BJ (cell line): Measurements from ENCODE around the gene HFE. TPM values are rescaled to one million over a fixed set of nuclear protein-coding genes. Genes with fewer than 3 reads are reported as not detected.

ENCODE experiments used
- CTCF ChIA-PET: fragments of 350-600 bp; formaldehyde crosslinking; extraction: SDS; loops from one replicate; lab custom pipeline; 2021; ENCODE audit warnings: antibody characterized with exemption, inconsistent platforms; lab: Yijun Ruan, JAX
- POLR2A ChIA-PET: fragments of 300-600 bp; sonication (Branson Sonifier 250); formaldehyde crosslinking; extraction: SDS; loops from one replicate; lab custom pipeline; 2021; ENCODE audit warnings: antibody characterized with exemption; lab: Charles Lee
- DNase-seq: peaks from one replicate; pipeline ENCODE4 v3.0.0-alpha.2; 2011; ENCODE audit warnings: low read depth
- H3K27me3 ChIP-seq: 2 replicates; pipeline ENCODE4 v1.6.0; 2011; ENCODE audit warnings: low read length; ENCODE audit not compliant: control insufficient read depth, insufficient read depth
- H3K36me3 ChIP-seq: 2 replicates; pipeline ENCODE4 v1.5.1; 2011; ENCODE audit warnings: low read length; ENCODE audit not compliant: control insufficient read depth, insufficient read depth
- H3K4me3 ChIP-seq: 2 replicates; pipeline ENCODE4 v1.5.1; 2011; ENCODE audit warnings: low read depth, mild to moderate bottlenecking, control low read depth, low read length
- polyA plus RNA-seq: library from polyadenylated mRNA; depleted of rRNA; stranded (reverse); fragments of >200 nt; gene quantifications from 2 replicates; pipeline ENCODE4 v1.2.3, GENCODE V29; 2011
- TF ChIP-seq, protein P1 (sequence below): IDR thresholded peaks from 2 replicates; pipeline ENCODE4 v1.5.1; 2011; ENCODE audit warnings: low read depth, mild to moderate bottlenecking, control low read depth, inconsistent platforms, low read length, moderate library complexity; ENCODE audit not compliant: insufficient read depth

HFE gene
- polyA plus RNA-seq, 1 experiment, result 24.3 TPM

DNA sequence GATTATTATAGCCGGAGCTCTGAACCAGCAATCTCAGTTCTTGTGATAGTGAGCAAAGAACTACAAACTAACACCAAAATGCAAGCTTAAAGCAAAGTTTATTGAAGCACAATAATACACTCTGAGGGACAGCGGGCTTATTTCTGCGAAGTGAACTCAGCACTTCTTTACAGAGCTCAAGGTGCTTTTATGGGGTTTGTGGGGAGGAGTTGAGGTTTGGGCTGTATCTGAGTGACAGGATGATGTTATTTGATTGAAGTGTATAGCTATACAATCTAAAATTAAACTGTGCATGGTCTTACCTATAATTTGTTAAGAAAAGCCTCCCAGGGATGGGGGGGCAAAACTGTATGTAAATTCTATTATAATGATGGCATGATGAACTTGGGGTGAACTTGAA lies 1.0 kb upstream of the HFE start:
- no peaks in the 10 kb centered on the region for H3K27me3 ChIP-seq
- no peak overlapping the region for H3K4me3 ChIP-seq
- CTCF ChIA-PET, result interaction anchor here (3.2 to 23.8 kb wide), 2 partner anchors 11 to 19 kb away, joined by 13 to 543 read pairs; no protein-coding TSS in a partner anchor
- no peak for DNase-seq
- peaks cover 1% of the 10 kb centered on the region; the same call in 1 of the 2 replicates for H3K36me3 ChIP-seq
- POLR2A ChIA-PET, result no interaction called here
- TF ChIP-seq, protein P1, sequence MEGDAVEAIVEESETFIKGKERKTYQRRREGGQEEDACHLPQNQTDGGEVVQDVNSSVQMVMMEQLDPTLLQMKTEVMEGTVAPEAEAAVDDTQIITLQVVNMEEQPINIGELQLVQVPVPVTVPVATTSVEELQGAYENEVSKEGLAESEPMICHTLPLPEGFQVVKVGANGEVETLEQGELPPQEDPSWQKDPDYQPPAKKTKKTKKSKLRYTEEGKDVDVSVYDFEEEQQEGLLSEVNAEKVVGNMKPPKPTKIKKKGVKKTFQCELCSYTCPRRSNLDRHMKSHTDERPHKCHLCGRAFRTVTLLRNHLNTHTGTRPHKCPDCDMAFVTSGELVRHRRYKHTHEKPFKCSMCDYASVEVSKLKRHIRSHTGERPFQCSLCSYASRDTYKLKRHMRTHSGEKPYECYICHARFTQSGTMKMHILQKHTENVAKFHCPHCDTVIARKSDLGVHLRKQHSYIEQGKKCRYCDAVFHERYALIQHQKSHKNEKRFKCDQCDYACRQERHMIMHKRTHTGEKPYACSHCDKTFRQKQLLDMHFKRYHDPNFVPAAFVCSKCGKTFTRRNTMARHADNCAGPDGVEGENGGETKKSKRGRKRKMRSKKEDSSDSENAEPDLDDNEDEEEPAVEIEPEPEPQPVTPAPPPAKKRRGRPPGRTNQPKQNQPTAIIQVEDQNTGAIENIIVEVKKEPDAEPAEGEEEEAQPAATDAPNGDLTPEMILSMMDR, result no peak

GRCh38 chr6:26088344-26088743 lies 1.1 kb downstream of the HFE start:
- Histone ChIP-seq H3K4me3 (peak overlapping the region; percentile 46), H3K27me3 (no peaks in the 10 kb centered on the region), H3K36me3 (peaks cover 1% of the 10 kb centered on the region; the same call in 1 of the 2 replicates)
- TF ChIP-seq, protein P1, result no peak
- DNase-seq, result no peak
- CTCF ChIA-PET, result interaction anchor here (0.7 to 23.8 kb wide), 6 partner anchors 9 to 118 kb away, joined by 3 to 543 read pairs (median 4); a partner anchor contains a TSS
- POLR2A ChIA-PET, result no interaction called here

DNA sequence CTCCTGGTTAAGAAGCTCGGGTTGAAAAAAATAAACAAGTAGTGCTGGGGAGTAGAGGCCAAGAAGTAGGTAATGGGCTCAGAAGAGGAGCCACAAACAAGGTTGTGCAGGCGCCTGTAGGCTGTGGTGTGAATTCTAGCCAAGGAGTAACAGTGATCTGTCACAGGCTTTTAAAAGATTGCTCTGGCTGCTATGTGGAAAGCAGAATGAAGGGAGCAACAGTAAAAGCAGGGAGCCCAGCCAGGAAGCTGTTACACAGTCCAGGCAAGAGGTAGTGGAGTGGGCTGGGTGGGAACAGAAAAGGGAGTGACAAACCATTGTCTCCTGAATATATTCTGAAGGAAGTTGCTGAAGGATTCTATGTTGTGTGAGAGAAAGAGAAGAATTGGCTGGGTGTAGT lies 2.0 kb downstream of the HFE start:
- no peak for DNase-seq
- Histone ChIP-seq H3K27me3 (no peaks in the 10 kb centered on the region), H3K4me3 (no peak overlapping the region), H3K36me3 (peaks cover 1% of the 10 kb centered on the region; the same call in 1 of the 2 replicates)
- TF ChIP-seq, protein P1, result no peak
- ChIA-PET POLR2A (no interaction called here), CTCF (interaction anchor here (1.1 to 23.8 kb wide), 3 partner anchors 8 to 22 kb away, joined by 4 to 543 read pairs (median 13); no protein-coding TSS in a partner anchor)

DNA sequence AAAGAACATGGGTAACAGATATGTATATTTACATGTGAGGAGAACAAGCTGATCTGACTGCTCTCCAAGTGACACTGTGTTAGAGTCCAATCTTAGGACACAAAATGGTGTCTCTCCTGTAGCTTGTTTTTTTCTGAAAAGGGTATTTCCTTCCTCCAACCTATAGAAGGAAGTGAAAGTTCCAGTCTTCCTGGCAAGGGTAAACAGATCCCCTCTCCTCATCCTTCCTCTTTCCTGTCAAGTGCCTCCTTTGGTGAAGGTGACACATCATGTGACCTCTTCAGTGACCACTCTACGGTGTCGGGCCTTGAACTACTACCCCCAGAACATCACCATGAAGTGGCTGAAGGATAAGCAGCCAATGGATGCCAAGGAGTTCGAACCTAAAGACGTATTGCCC lies 5.2 kb downstream of the HFE start:
- CTCF ChIA-PET, result interaction anchor here (23.8 kb wide), 1 partner anchor 25 kb away, joined by 543 read pairs; no protein-coding TSS in a partner anchor

GRCh38 chr6:26094036-26094435 lies 6.8 kb downstream of the HFE start:
- Histone ChIP-seq H3K4me3 (no peak overlapping the region), H3K27me3 (no peaks in the 10 kb centered on the region), H3K36me3 (peaks cover 1% of the 10 kb centered on the region; the same call in 1 of the 2 replicates)
- ChIA-PET CTCF (interaction anchor here (0.6 to 23.8 kb wide), 3 partner anchors 27 to 1518 kb away, joined by 3 to 543 read pairs (median 4); a partner anchor contains a TSS), POLR2A (interaction anchor here (1.1 kb wide), 1 partner anchor 50 kb away, joined by 3 read pairs; a partner anchor contains a TSS)
- TF ChIP-seq, protein P1, result no peak
- DNase-seq, result no peak

More for the DNA sequence above, 5.2 kb downstream of the HFE start:
- Histone ChIP-seq H3K27me3 (no peaks in the 10 kb centered on the region), H3K4me3 (no peak overlapping the region), H3K36me3 (peaks cover 1% of the 10 kb centered on the region; the same call in 1 of the 2 replicates)
- POLR2A ChIA-PET, result no interaction called here
- TF ChIP-seq, protein P1, result no peak
- DNase-seq, result no peak
